SK-N-SH (cell line): ENCODE results near the gene C14orf93. TPM values are rescaled to one million over a fixed set of nuclear protein-coding genes. Genes with fewer than 3 reads are reported as not detected.

Source experiments
- CTCF ChIA-PET: fragments of 300-600, 350-600 bp; formaldehyde crosslinking; extraction: SDS; loops from one replicate; lab custom pipeline; 2021; lab: Yijun Ruan, JAX
- POLR2A ChIA-PET: fragments of 350-600 bp; sonication (Branson Sonifier 250); formaldehyde crosslinking; extraction: SDS; loops from one replicate; lab custom pipeline; 2020; ENCODE audit warnings: antibody characterized with exemption, inconsistent platforms; lab: Yijun Ruan, JAX
- DNase-seq: peaks from one replicate; pipeline ENCODE4 v3.0.0; 2012
- H2AFZ ChIP-seq: fragments of 200-600 bp; sonication (generic); 2 replicates; pipeline ENCODE4 v1.8.1; 2016; ENCODE audit warnings: antibody characterized with exemption, mild to moderate bottlenecking, low read depth
- H3F3A ChIP-seq: fragments of 200-600 bp; sonication (generic); replicated peaks from 2 replicates; pipeline ENCODE3; 2016; ENCODE audit warnings: antibody characterized with exemption, mild to moderate bottlenecking; ENCODE audit not compliant: insufficient read depth
- H3K27ac ChIP-seq, 2 experiments: fragments of 200-500 bp in 1 of 2; fragments of 200-600 bp in 1 of 2; sonication (Bioruptor generic) in 1 of 2; sonication (generic), shearing (Covaris generic) in 1 of 2; 2 replicates each; pipeline versions ENCODE4 v1.5.1 to v1.6.1; 2014 to 2016; ENCODE audit warnings: low read depth in 2 of 2, inconsistent platforms in 1 of 2, low read length in 1 of 2, mild to moderate bottlenecking in 1 of 2, mixed read lengths in 1 of 2
- H3K27me3 ChIP-seq: fragments of 200-600 bp; sonication (generic), shearing (Covaris generic); 2 replicates; pipeline ENCODE4 v1.6.1; 2016; ENCODE audit warnings: mixed run types; ENCODE audit not compliant: insufficient read depth
- H3K36me3 ChIP-seq, 2 experiments: fragments of 200-500 bp in 1 of 2; fragments of 200-600 bp in 1 of 2; sonication (Bioruptor generic) in 1 of 2; sonication (generic) in 1 of 2; replicated peaks in 1 of 2; 2 replicates each; pipeline versions ENCODE3 to v1.5.1; 2014 to 2016; ENCODE audit warnings: low read length in 1 of 2, mild to moderate bottlenecking in 1 of 2; ENCODE audit not compliant: insufficient read depth in 2 of 2, control insufficient read depth in 1 of 2
- H3K4me1 ChIP-seq, 2 experiments: fragments of 200-500 bp in 1 of 2; fragments of 200-600 bp in 1 of 2; sonication (Bioruptor generic) in 1 of 2; sonication (generic), shearing (Covaris generic) in 1 of 2; 2 replicates each; pipeline versions ENCODE4 v1.5.1 to v1.6.1; 2014 to 2016; ENCODE audit warnings: low read depth in 1 of 2, low read length in 1 of 2, mixed run types in 1 of 2; ENCODE audit not compliant: insufficient read depth in 2 of 2, control insufficient read depth in 1 of 2
- H3K4me2 ChIP-seq: fragments of 200-600 bp; sonication (generic), shearing (Covaris generic); 2 replicates; pipeline ENCODE4 v1.6.1; 2017; ENCODE audit warnings: mixed run types
- H3K4me3 ChIP-seq, 2 experiments: fragments of 200-500 bp in 1 of 2; fragments of 200-600 bp in 1 of 2; sonication (Bioruptor generic) in 1 of 2; sonication (generic), shearing (Covaris generic) in 1 of 2; 2 replicates each; pipeline versions ENCODE4 v1.5.1 to v1.8.1; 2014 to 2016; ENCODE audit warnings: low read depth in 2 of 2, inconsistent platforms in 1 of 2, low read length in 1 of 2, mild to moderate bottlenecking in 1 of 2, mixed read lengths in 1 of 2, moderate library complexity in 1 of 2
- H3K79me2 ChIP-seq: fragments of 200-600 bp; sonication (generic); 2 replicates; pipeline ENCODE4 v1.8.1; 2017; ENCODE audit warnings: mild to moderate bottlenecking; ENCODE audit not compliant: insufficient read depth
- H3K9ac ChIP-seq: fragments of 200-600 bp; sonication (generic); 2 replicates; pipeline ENCODE4 v1.6.1; 2017; ENCODE audit warnings: mixed run types
- H3K9me2 ChIP-seq: fragments of 200-600 bp; sonication (generic); 2 replicates; pipeline ENCODE4 v1.6.1; 2017; ENCODE audit warnings: mixed run types
- H3K9me3 ChIP-seq: fragments of 200-600 bp; sonication (generic); 2 replicates; pipeline ENCODE4 v1.6.1; 2017; ENCODE audit warnings: mixed run types, mild to moderate bottlenecking, moderate library complexity
- H4K20me1 ChIP-seq: fragments of 200-600 bp; sonication (generic); 2 replicates; pipeline ENCODE4 v1.6.1; 2017; ENCODE audit warnings: mild to moderate bottlenecking, mixed run types; ENCODE audit not compliant: insufficient read depth
- CTCF ChIP-seq: fragments of 200-600 bp; sonication (generic); IDR thresholded peaks from 2 replicates; pipeline ENCODE4 v1.6.1; 2017; ENCODE audit warnings: antibody characterized with exemption, mild to moderate bottlenecking, moderate library complexity
- ELF1 ChIP-seq: IDR thresholded peaks from 2 replicates; pipeline ENCODE4 v1.4.0; 2012
- FOXM1 ChIP-seq: IDR thresholded peaks from 2 replicates; pipeline ENCODE4 v1.4.0; 2012; ENCODE audit warnings: low read depth, mild to moderate bottlenecking
- IRF3 ChIP-seq: fragments of 150-350 bp; IDR thresholded peaks from 2 replicates; pipeline ENCODE4 v1.6.1; 2016; ENCODE audit warnings: mild to moderate bottlenecking, low read depth, low read length
- MEF2A ChIP-seq: IDR thresholded peaks from 2 replicates; pipeline ENCODE4 v1.4.0; 2012; ENCODE audit warnings: low read depth, borderline replicate concordance
- MXI1 ChIP-seq: IDR thresholded peaks from 2 replicates; pipeline ENCODE4 v1.6.1; 2012; ENCODE audit warnings: mild to moderate bottlenecking, low read depth, low read length, improper control_type of control experiment
- NRF1 ChIP-seq: IDR thresholded peaks from 2 replicates; pipeline ENCODE4 v1.6.1; 2012; ENCODE audit warnings: low read depth, mild to moderate bottlenecking, low read length
- RAD21 ChIP-seq: IDR thresholded peaks from 2 replicates; pipeline ENCODE4 v1.6.1; 2012; ENCODE audit warnings: mild to moderate bottlenecking, low read length
- RXRA ChIP-seq: IDR thresholded peaks from 2 replicates; pipeline ENCODE4 v1.4.0; 2012; ENCODE audit warnings: low read depth, mild to moderate bottlenecking, borderline replicate concordance
- SIN3A ChIP-seq: IDR thresholded peaks from 2 replicates; pipeline ENCODE4 v1.6.1; 2012; ENCODE audit warnings: low read depth, mild to moderate bottlenecking, low read length, moderate library complexity, borderline replicate concordance
- SMC3 ChIP-seq: IDR thresholded peaks from 2 replicates; pipeline ENCODE4 v1.6.1; 2012; ENCODE audit warnings: low read depth, low read length, improper control_type of control experiment
- TCF12 ChIP-seq: IDR thresholded peaks from 2 replicates; pipeline ENCODE4 v1.4.0; 2012
- TEAD4 ChIP-seq: IDR thresholded peaks from 2 replicates; pipeline ENCODE4 v1.4.0; 2012; ENCODE audit warnings: mild to moderate bottlenecking, borderline replicate concordance; ENCODE audit not compliant: insufficient read depth
- USF1 ChIP-seq: IDR thresholded peaks from 2 replicates; pipeline ENCODE4 v1.4.0; 2012; ENCODE audit warnings: low read depth, borderline replicate concordance
- WGBS: methylation state at CpG from one replicate; pipeline ENCODE4 v1.1.6; 2017; ENCODE audit warnings: low lambda C conversion rate; 5-methylcytosine and 5-hydroxymethylcytosine counted together
- polyA plus RNA-seq, 3 experiments: library from polyadenylated mRNA; depleted of rRNA; stranded (reverse); fragments of >200 nt; gene quantifications; 2 replicates each; pipeline ENCODE4 v1.2.3, GENCODE V29; 2012
- TF ChIP-seq, protein P1 (sequence below): IDR thresholded peaks from 2 replicates; pipeline ENCODE4 v1.4.0; 2012; ENCODE audit warnings: low read depth
- TF ChIP-seq, protein P2 (sequence below): IDR thresholded peaks from 2 replicates; pipeline ENCODE4 v1.6.1; 2012; ENCODE audit warnings: mild to moderate bottlenecking, low read depth, low read length, moderate library complexity

The C14orf93 gene
- polyA plus RNA-seq, 1 of the 3 experiments (the other 2 are of a cell fraction): 9.1 TPM

GRCh38 chr14:22987291-22987690 is 22.7 kb downstream of the C14orf93 start (continued):
- TF ChIP-seq SMC3 (no peak), RAD21 (no peak)
- TF ChIP-seq, protein P1, sequence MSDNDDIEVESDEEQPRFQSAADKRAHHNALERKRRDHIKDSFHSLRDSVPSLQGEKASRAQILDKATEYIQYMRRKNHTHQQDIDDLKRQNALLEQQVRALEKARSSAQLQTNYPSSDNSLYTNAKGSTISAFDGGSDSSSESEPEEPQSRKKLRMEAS: no peak

GRCh38 chr14:22986508-22987054 is 23.4 kb downstream of the C14orf93 start:
- Histone ChIP-seq H3F3A (no peaks in the 10 kb centered on the region), H3K4me2 (no peak overlapping the region), H3K9ac (no peak overlapping the region), H3K36me3 (no peaks in the 10 kb centered on the region), H4K20me1 (no peaks in the 10 kb centered on the region), H3K27me3 (no peaks in the 10 kb centered on the region), H3K9me2 (no peaks in the 10 kb centered on the region), H3K79me2 (peaks cover 21% of the 10 kb centered on the region), H3K27ac (no peak overlapping the region), H3K9me3 (no peaks in the 10 kb centered on the region), H2AFZ (no peak overlapping the region), H3K4me3 (no peak overlapping the region; a peak in 1 of 4 replicates), H3K4me1 (peaks cover 0 to 4% of the 10 kb centered on the region in 2 experiments; a peak in 1 of 4 replicates)
- TF ChIP-seq CTCF (peak; percentile 91), TEAD4 (no peak), RAD21 (peak; percentile 97), NRF1 (peak; percentile 31; the same call in 1 of the 2 replicates), MXI1 (peak; percentile 39; the same call in 1 of the 2 replicates), TCF12 (no peak), RXRA (no peak), SMC3 (peak; percentile 91)
- ChIA-PET POLR2A (interaction anchor here (1.0 to 2.1 kb wide), 8 partner anchors 9 to 82 kb away, joined by 3 to 27 read pairs (median 4); partner anchors contain the start of gene CDH24), CTCF (interaction anchor here (0.6 to 34.9 kb wide), 46 partner anchors 9 to 1166 kb away, joined by 3 to 1566 read pairs (median 6); partner anchors contain the start of genes CDH24, HAUS4, PRMT5 and PSMB11)
- peak; percentile 79 for DNase-seq
- WGBS: 20% methylated on average over 5 of the region's 5 CpGs

DNA sequence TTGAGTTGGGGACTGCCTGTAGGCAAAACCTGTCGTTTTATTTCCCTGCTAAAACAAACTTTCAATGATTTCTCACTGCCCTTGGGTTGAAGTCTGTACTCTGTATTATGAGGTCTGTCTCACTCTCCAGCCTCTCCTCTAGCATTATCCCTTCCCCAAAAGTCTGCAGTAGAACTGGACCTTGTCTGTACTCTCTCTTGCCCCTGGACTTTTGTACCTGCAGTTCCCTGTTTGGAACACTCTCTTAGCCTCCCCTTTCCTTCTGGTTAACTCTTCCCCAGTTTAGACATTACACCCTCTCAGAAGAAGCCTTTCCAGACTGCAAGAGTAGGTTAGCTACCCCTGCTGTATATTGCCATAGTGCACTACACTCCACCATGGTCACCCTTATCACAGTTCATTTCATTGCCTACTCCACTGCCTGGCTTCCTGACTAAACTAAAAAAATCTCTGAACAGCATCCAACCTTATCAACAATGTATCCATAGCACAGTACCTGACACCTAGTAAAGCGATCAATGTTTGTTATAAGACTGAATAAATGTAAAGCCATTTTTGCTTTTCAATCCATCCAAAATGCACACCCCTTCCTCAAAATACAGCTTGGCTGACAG is 23.9 kb downstream of the C14orf93 start:
- Histone ChIP-seq H3F3A (no peaks in the 10 kb centered on the region), H3K4me1 (peaks cover 0 to 4% of the 10 kb centered on the region in 2 experiments; a peak in 1 of 4 replicates), H3K27me3 (no peaks in the 10 kb centered on the region), H3K27ac (no peak overlapping the region), H3K79me2 (peaks cover 26% of the 10 kb centered on the region), H2AFZ (no peak overlapping the region), H3K4me2 (no peak overlapping the region), H3K36me3 (no peaks in the 10 kb centered on the region), H3K9me2 (no peaks in the 10 kb centered on the region), H4K20me1 (no peaks in the 10 kb centered on the region), H3K9me3 (no peaks in the 10 kb centered on the region), H3K4me3 (no peak overlapping the region), H3K9ac (no peak overlapping the region)
- no peak for DNase-seq
- CTCF ChIA-PET: interaction anchor here (0.6 to 34.9 kb wide), 44 partner anchors 9 to 1167 kb away, joined by 3 to 1566 read pairs (median 6); partner anchors contain the start of genes CDH24, HAUS4, PRMT5 and PSMB11
- POLR2A ChIA-PET: interaction anchor here (1.0 to 2.1 kb wide), 8 partner anchors 10 to 83 kb away, joined by 3 to 27 read pairs (median 4); partner anchors contain the start of gene CDH24
- 12% methylated on average over 2 of the region's 2 CpGs for WGBS
- TF ChIP-seq MEF2A (no peak), ELF1 (no peak), IRF3 (no peak), SIN3A (no peak), MXI1 (no peak), FOXM1 (no peak), USF1 (no peak)
- TF ChIP-seq, protein P2, sequence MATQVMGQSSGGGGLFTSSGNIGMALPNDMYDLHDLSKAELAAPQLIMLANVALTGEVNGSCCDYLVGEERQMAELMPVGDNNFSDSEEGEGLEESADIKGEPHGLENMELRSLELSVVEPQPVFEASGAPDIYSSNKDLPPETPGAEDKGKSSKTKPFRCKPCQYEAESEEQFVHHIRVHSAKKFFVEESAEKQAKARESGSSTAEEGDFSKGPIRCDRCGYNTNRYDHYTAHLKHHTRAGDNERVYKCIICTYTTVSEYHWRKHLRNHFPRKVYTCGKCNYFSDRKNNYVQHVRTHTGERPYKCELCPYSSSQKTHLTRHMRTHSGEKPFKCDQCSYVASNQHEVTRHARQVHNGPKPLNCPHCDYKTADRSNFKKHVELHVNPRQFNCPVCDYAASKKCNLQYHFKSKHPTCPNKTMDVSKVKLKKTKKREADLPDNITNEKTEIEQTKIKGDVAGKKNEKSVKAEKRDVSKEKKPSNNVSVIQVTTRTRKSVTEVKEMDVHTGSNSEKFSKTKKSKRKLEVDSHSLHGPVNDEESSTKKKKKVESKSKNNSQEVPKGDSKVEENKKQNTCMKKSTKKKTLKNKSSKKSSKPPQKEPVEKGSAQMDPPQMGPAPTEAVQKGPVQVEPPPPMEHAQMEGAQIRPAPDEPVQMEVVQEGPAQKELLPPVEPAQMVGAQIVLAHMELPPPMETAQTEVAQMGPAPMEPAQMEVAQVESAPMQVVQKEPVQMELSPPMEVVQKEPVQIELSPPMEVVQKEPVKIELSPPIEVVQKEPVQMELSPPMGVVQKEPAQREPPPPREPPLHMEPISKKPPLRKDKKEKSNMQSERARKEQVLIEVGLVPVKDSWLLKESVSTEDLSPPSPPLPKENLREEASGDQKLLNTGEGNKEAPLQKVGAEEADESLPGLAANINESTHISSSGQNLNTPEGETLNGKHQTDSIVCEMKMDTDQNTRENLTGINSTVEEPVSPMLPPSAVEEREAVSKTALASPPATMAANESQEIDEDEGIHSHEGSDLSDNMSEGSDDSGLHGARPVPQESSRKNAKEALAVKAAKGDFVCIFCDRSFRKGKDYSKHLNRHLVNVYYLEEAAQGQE: no peak
